Measurements from ENCODE around the gene CPA5.

The CPA5 gene

DNA sequence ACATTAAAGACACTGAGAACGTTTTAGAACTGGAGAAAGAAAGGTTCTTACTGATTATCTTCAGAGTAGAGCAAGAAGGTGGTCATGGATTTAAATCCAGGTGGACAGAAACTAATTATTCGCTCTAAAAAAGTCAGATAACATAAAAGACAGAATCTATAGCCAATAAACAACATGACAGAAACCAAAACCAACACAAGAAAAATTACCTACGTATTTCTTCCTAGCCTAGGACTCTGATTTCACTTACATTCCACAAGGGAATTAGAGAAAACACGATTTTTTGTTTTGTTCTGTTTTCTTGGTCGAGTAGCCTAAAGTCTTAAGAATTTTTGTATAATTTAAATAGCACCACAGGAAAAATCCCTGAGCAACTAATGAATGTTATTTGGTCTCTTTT is 50.8 kb downstream of the CPA5 start:
- no peak for DNase-seq (ENCODE audit: low read depth in 3 of 3, low spot score in 1 of 3)

GRCh38 chr7:130396109-130396508 is 51.5 kb downstream of the CPA5 start:
- DNase-seq (ENCODE audit: low read depth in 3 of 3, low spot score in 1 of 3), result no peak

GRCh38 chr7:130397051-130397757 is 52.6 kb downstream of the CPA5 start:
- no peak for DNase-seq (ENCODE audit: low read depth in 3 of 3, low spot score in 1 of 3)

DNA sequence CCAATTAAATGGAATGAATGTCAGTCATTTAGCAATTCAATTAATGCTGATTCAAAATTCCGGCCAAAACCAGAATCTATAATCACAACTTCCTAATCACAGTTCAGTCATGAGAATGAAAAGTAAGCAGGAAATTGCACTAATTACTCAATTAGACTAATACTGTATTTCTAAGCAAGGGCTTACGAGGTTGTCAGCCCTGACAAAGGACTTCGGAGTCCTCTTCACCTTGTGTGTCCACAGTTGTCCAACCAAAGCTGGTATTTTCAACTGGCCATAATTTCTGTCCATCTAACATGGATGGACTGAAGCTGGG is 53.1 kb downstream of the CPA5 start:
- DNase-seq (ENCODE audit: low read depth in 3 of 3, low spot score in 1 of 3), result no peak

- DNase-seq (ENCODE audit: low read depth in 3 of 3, low spot score in 1 of 3), result no peak
Observed at GRCh38 chr7:130398526-130399090, 54.0 kb downstream of the CPA5 start.

- no peak for DNase-seq (ENCODE audit: low read depth in 3 of 3, low spot score in 1 of 3)
Observed at GRCh38 chr7:130400120-130400572, 55.5 kb downstream of the CPA5 start.

- no peak for DNase-seq (ENCODE audit: low read depth in 3 of 3, low spot score in 1 of 3)
Observed at GRCh38 chr7:130401101-130401500, 56.5 kb downstream of the CPA5 start.

- no peak for DNase-seq (ENCODE audit: low read depth in 3 of 3, low spot score in 1 of 3)
Observed at GRCh38 chr7:130401578-130401977, 57.0 kb downstream of the CPA5 start.

- DNase-seq (ENCODE audit: low read depth in 3 of 3, low spot score in 1 of 3), result no peak
Observed at GRCh38 chr7:130405003-130405402, 60.4 kb downstream of the CPA5 start.

DNA sequence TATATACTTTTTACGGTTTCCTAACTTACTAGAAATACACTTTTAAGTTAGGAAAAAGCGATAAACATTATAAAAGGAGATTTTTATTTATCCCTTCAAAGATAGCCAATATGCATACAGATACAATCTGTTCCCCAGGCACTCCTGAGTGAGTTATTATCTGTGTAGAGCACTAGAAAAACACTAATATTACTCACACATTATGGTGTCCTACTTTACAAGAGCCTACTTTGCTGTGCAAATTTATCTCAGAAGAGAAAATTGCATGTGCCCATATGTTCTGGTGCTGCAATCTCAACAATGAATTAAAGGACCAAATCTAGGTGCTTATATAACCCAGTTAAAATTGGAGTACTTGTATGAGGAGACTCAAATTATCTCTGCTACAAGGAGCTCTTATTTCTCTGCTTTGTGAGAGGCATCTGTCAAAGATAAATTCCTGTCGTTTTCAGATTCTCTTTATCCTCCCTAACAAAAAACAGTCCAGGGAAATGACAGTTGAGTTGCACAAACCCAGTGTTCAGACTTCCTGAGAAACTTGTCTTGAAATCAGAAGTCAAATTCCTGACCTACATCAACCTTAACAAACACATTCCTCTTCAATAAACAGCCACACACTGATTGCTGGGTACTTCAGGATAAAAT is 64.6 kb downstream of the CPA5 start:
- DNase-seq (ENCODE audit: low read depth in 3 of 3, low spot score in 1 of 3), result no peak

DNA sequence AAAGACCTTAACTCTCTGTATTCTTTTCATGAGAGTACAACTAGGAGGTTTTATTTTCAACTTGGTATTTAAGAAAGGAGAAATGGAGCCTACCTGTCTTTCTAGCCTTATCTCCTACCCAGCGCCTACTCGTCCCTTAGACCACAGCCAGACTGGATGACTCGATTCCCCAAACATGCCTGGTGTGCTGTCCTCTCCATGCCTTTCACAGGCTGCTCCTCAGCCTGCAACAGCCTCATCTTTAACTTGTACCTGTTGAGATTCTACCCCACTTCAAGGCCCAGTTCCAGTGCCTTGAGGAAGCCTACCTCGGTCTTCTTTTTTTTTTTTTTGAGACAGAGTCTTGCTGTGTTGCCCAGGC is 65.1 kb downstream of the CPA5 start:
- no peak for DNase-seq (ENCODE audit: low read depth in 3 of 3, low spot score in 1 of 3)

DNA sequence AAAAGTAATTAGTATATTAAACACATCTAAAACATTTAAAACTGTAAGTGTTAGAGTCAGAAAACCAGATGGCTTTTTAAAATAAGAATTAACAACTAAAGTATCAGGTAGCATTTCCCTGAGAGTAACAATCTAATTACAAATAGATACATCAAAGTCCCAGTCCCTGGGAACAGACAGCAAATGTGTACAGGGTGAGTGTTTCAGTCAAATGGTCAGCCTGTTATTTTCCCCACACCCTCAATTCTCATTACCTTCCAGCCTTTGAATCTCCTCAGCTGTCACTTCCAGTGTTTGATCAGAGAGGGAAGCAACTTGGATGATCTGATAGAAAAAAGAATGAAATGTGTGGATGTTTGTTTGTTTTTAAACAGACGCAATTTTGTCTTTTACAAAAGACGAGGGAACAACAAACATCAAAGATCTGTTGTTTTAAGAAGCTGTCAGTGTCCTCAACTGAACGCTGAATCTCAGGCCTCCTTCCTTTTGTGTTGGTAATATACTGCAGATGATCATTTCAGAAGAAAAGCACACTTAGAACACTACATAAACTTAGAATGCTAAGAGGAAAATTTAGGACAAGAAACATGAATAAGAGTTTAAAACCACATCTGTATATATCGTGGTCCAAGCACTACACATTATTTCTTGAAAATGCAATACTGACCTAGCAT is 66.4 kb downstream of the CPA5 start:
- no peak for DNase-seq (ENCODE audit: low read depth in 3 of 3, low spot score in 1 of 3)

- DNase-seq (ENCODE audit: low read depth in 3 of 3, low spot score in 1 of 3), result no peak
Observed at GRCh38 chr7:130413201-130413600, 68.6 kb downstream of the CPA5 start.

DNA sequence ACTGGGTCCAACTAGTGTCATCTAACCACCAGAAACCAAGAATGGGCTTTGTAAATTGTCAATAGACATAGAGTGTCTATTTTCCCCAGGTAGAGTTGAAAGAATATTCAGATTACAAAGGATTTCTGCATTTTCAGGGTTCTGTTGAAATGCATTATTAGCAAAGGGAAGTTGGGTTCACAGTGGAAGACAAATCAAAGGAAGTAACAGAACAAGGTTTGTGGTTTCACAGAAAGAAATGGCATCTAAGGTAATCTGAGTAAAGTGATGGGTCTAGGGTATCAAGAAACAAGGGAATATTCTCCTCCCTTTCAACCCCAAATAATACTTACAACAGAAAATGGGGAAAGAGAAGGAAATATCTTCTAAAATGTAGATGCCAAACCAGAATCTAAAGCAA is 70.4 kb downstream of the CPA5 start:
- DNase-seq (ENCODE audit: low read depth in 3 of 3, low spot score in 1 of 3), result no peak

GRCh38 chr7:130417213-130417612 is 72.6 kb downstream of the CPA5 start:
- DNase-seq (ENCODE audit: low read depth in 3 of 3, low spot score in 1 of 3), result no peak

- DNase-seq (ENCODE audit: low read depth in 3 of 3, low spot score in 1 of 3), result no peak
Observed at GRCh38 chr7:130418306-130418705, 73.7 kb downstream of the CPA5 start.

Measured in stimulated activated CD4-positive, alpha-beta T cell treated with anti-CD3 and anti-CD28 coated beads, TNF-alpha, amount 100 ng/mL, for 1 hour (primary cell).